ENCODE measurements around the gene MALAT1.
"Not testable (repeated sequence)": the region's sequence is repeated elsewhere in the genome, so short reads cannot be mapped to it uniquely, and the experiment has no call there.

The MALAT1 gene

GRCh38 chr11:65498727-65498976 is 193 bp upstream of the MALAT1 start:
- DNase-seq (ENCODE audit: low read depth) = no peak

DNA sequence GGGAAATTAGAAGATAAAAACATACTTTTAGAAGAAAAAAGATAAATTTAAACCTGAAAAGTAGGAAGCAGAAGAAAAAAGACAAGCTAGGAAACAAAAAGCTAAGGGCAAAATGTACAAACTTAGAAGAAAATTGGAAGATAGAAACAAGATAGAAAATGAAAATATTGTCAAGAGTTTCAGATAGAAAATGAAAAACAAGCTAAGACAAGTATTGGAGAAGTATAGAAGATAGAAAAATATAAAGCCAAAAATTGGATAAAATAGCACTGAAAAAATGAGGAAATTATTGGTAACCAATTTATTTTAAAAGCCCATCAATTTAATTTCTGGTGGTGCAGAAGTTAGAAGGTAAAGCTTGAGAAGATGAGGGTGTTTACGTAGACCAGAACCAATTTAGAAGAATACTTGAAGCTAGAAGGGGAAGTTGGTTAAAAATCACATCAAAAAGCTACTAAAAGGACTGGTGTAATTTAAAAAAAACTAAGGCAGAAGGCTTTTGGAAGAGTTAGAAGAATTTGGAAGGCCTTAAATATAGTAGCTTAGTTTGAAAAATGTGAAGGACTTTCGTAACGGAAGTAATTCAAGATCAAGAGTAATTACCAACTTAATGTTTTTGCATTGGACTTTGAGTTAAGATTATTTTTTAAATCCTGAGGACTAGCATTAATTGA is 1.0 kb downstream of the MALAT1 start:
- DNase-seq (ENCODE audit: low read depth) = no peak

DNA sequence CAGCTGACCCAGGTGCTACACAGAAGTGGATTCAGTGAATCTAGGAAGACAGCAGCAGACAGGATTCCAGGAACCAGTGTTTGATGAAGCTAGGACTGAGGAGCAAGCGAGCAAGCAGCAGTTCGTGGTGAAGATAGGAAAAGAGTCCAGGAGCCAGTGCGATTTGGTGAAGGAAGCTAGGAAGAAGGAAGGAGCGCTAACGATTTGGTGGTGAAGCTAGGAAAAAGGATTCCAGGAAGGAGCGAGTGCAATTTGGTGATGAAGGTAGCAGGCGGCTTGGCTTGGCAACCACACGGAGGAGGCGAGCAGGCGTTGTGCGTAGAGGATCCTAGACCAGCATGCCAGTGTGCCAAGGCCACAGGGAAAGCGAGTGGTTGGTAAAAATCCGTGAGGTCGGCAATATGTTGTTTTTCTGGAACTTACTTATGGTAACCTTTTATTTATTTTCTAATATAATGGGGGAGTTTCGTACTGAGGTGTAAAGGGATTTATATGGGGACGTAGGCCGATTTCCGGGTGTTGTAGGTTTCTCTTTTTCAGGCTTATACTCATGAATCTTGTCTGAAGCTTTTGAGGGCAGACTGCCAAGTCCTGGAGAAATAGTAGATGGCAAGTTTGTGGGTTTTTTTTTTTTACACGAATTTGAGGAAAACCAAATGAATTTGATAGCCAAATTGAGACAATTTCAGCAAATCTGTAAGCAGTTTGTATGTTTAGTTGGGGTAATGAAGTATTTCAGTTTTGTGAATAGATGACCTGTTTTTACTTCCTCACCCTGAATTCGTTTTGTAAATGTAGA is 1.7 kb downstream of the MALAT1 start:
- DNase-seq (ENCODE audit: low read depth) = no peak

DNA sequence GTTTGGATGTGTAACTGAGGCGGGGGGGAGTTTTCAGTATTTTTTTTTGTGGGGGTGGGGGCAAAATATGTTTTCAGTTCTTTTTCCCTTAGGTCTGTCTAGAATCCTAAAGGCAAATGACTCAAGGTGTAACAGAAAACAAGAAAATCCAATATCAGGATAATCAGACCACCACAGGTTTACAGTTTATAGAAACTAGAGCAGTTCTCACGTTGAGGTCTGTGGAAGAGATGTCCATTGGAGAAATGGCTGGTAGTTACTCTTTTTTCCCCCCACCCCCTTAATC is 2.3 kb downstream of the MALAT1 start:
- DNase-seq (ENCODE audit: low read depth) = no peak

GRCh38 chr11:65501472-65502273 is 2.8 kb downstream of the MALAT1 start:
- no peak for DNase-seq (ENCODE audit: low read depth)

- DNase-seq (ENCODE audit: low read depth) = no peak
Observed at GRCh38 chr11:65502274-65502554, 3.4 kb downstream of the MALAT1 start.

- DNase-seq (ENCODE audit: low read depth) = no peak
Observed at GRCh38 chr11:65502555-65503367, 3.9 kb downstream of the MALAT1 start.

DNA sequence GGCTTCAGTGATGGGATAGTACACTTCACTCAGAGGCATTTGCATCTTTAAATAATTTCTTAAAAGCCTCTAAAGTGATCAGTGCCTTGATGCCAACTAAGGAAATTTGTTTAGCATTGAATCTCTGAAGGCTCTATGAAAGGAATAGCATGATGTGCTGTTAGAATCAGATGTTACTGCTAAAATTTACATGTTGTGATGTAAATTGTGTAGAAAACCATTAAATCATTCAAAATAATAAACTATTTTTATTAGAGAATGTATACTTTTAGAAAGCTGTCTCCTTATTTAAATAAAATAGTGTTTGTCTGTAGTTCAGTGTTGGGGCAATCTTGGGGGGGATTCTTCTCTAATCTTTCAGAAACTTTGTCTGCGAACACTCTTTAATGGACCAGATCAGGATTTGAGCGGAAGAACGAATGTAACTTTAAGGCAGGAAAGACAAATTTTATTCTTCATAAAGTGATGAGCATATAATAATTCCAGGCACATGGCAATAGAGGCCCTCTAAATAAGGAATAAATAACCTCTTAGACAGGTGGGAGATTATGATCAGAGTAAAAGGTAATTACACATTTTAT is 4.6 kb downstream of the MALAT1 start:
- DNase-seq (ENCODE audit: low read depth) = no peak

DNA sequence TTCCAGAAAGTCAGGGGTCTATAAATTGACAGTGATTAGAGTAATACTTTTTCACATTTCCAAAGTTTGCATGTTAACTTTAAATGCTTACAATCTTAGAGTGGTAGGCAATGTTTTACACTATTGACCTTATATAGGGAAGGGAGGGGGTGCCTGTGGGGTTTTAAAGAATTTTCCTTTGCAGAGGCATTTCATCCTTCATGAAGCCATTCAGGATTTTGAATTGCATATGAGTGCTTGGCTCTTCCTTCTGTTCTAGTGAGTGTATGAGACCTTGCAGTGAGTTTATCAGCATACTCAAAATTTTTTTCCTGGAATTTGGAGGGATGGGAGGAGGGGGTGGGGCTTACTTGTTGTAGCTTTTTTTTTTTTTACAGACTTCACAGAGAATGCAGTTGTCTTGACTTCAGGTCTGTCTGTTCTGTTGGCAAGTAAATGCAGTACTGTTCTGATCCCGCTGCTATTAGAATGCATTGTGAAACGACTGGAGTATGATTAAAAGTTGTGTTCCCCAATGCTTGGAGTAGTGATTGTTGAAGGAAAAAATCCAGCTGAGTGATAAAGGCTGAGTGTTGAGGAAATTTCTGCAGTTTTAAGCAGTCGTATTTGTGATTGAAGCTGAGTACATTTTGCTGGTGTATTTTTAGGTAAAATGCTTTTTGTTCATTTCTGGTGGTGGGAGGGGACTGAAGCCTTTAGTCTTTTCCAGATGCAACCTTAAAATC is 5.3 kb downstream of the MALAT1 start:
- no peak for DNase-seq (ENCODE audit: low read depth)

- no peak for DNase-seq (ENCODE audit: low read depth)
Observed at GRCh38 chr11:65504674-65505465, 6.0 kb downstream of the MALAT1 start.

DNA sequence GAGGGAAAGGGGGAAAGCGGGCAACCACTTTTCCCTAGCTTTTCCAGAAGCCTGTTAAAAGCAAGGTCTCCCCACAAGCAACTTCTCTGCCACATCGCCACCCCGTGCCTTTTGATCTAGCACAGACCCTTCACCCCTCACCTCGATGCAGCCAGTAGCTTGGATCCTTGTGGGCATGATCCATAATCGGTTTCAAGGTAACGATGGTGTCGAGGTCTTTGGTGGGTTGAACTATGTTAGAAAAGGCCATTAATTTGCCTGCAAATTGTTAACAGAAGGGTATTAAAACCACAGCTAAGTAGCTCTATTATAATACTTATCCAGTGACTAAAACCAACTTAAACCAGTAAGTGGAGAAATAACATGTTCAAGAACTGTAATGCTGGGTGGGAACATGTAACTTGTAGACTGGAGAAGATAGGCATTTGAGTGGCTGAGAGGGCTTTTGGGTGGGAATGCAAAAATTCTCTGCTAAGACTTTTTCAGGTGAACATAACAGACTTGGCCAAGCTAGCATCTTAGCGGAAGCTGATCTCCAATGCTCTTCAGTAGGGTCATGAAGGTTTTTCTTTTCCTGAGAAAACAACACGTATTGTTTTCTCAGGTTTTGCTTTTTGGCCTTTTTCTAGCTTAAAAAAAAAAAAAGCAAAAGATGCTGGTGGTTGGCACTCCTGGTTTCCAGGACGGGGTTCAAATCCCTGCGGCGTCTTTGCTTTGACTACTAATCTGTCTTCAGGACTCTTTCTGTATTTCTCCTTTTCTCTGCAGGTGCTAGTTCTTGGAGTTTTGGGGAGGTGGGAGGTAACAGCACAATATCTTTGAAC is 6.8 kb downstream of the MALAT1 start:
- DNase-seq (ENCODE audit: low read depth) = no peak

DNA sequence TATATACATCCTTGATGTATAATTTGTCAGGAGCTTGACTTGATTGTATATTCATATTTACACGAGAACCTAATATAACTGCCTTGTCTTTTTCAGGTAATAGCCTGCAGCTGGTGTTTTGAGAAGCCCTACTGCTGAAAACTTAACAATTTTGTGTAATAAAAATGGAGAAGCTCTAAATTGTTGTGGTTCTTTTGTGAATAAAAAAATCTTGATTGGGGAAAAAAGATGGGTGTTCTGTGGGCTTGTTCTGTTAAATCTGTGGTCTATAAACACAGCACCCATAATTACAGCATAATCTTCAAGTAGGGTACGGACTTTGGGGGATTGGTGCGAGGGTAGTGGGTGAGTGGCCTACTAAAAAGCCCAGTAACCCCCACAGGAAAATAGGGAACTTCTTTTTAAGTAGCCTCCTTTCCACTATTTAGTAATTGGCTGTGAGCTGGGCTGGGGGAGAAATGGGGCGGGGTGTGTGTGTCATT is 7.5 kb downstream of the MALAT1 start:
- DNase-seq (ENCODE audit: low read depth) = peak; percentile 42

DNA sequence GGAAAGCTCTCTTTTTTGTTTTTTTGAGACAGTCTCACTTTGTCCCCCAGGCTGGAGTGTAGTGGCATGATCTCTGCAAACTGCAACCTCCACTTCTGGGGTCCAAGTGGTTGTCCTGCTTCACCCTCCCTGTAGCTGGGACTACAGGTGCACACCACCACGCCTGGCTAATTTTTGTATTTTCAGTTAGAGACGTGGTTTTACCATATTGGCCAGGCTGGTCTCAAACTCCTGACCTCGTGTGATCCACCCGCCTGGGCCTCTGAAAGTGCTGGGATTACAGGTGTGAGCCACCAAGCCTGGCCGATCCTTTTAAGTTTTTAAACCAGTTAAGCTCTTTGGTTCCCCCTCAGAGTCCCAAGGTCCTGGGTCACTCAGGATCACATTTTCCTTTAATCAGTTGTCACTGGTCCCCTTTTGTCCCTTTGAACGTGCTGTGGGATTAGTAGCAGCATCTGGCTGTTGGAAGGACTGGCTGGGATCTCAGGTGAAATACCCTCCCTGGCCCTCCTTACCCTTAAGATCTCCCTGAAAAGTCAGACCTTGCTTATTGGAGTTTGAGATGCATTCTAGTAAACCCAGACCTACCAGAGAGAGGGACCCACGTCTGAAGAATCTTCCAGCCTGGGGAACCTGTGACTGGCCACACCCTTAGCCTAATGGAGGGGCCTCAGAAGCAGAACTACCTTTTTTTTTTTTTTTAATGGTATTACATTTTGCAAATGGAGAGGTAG is 8.1 kb downstream of the MALAT1 start:
- DNase-seq (ENCODE audit: low read depth) = no peak

DNA sequence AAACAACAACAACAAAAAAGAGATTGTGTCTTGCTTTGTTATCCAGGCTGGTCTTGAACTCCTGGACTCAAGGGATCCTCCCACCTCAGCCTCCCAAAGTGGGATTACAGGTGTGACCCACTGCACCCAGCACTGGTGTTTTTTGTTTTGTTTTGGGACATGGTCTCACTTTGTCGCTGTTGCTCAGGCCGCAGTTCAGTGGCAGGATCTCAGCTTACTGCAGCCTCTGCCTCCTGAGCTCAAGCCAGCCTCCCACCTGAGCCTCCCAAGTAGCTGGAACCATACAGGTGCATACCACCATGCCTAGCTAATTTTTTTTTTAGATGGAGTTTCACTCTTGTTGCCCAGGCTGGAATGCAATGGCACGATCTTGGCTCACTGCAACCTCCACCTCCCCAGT is 13.5 kb downstream of the MALAT1 start:
- DNase-seq (ENCODE audit: low read depth) = not testable (repeated sequence)

DNA sequence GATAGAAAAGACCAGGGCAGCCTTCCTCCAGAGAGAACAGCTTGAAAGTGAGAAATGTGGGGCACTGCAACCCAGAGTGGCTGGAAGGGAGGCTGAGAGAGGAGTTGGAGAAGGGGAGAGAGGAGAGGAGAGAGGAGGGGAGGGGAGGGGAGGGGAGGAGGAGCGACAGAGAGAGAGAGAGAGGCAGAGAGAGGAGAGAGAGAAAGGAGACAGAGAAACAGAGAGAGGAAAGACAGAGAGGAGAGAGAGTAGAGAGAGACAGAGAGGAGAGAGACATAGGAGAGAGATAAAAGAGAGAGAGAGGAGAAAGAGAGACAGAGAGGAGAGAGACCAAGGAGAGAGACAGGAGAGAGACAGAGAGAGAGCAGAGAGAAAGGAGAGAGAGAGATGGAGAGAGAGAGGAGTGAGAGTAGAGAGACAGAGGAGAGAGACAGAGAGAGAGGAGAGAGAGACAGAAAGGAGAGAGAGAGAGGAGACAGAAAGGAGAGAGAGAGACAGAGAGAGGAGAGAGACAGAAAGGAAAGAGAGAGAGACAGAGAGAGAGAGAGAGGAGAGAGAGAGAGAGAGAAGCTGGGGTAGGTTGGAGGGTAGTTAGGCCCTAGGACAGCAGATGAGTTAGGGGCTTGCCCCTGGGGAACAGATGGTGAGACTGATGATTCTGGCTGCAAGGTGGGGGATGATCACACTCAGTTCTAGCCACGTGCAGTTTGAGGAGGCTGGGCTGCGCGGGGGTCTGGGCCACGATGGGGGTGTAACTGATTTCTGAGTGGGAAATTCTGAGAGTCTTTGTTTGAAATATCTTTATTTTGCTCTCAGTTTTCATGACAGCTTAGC is 17.5 kb downstream of the MALAT1 start:
- no peak for DNase-seq (ENCODE audit: low read depth)

- DNase-seq (ENCODE audit: low read depth) = not testable (repeated sequence)
Observed at GRCh38 chr11:65518941-65519549, 20.2 kb downstream of the MALAT1 start.

GRCh38 chr11:65521777-65522521 is 23.1 kb downstream of the MALAT1 start:
- not testable (repeated sequence) for DNase-seq (ENCODE audit: low read depth)
